ENCODE data around the gene CFLAR.

CFLAR gene

GRCh38 chr2:201223089-201224073 is 107.4 kb downstream of the CFLAR start:
- no peak for DNase-seq
